K562 (cell line): ENCODE results near the gene PACSIN1. TPM values are rescaled to one million over a fixed set of nuclear protein-coding genes. Genes with fewer than 3 reads are reported as not detected.

Experiments
- ATAC-seq: fragments of 200-7000 bp; cut with Tn5 transposase; 3 replicates; pipeline ENCODE4 v1.9.1; 2020; ENCODE audit warnings: moderate library complexity
- BruUV-seq: library from RNA; stranded (reverse); fragments of 400-500 nt; replicated peaks from 2 replicates; lab custom pipeline; 2021; lab: Mats Ljungman, UMichigan
- CTCF ChIA-PET: fragments of 300-600 bp; formaldehyde crosslinking; extraction: SDS; loops from one replicate; lab custom pipeline; 2021; ENCODE audit warnings: low intra/inter-chr PET ratio; lab: Yijun Ruan, JAX
- POLR2A ChIA-PET: fragments of 300-600, 350-650 bp; sonication (Branson Sonifier 250); formaldehyde crosslinking; extraction: SDS; loops from one replicate; lab custom pipeline; 2021; ENCODE audit warnings: antibody characterized with exemption, inconsistent platforms; lab: Yijun Ruan, JAX
- DNase-seq, 4 experiments: peaks; one replicate each; pipeline versions ENCODE4 v3.0.0 to v3.0.0-alpha.2; 2011 to 2018; ENCODE audit warnings: low spot score in 3 of 4, mixed read lengths in 3 of 4; ENCODE audit errors: extremely low read depth in 1 of 4
- FAIRE-seq: peaks from 2 replicates; lab custom pipeline; 2011; peaks lifted over from hg19 to GRCh38; lab: Jason Lieb, UNC
- H2AFZ ChIP-seq: 2 replicates; pipeline ENCODE4 v1.6.0; 2011; ENCODE audit warnings: low read depth, low read length, control low read depth, inconsistent platforms
- H3K27ac ChIP-seq: fragments of 200-600 bp; 3 replicates; pipeline ENCODE4 v1.8.0; 2011; ENCODE audit warnings: low read depth, mild to moderate bottlenecking, control low read depth, inconsistent platforms, low read length, moderate library complexity, mixed read lengths; ENCODE audit errors: extremely low read depth
- H3K27me3 ChIP-seq, 2 experiments: fragments of 300-600 bp in 1 of 2; 2 replicates in 1 of 2; 3 replicates in 1 of 2; pipeline versions ENCODE4 v1.6.0 to v1.8.0; 2011; ENCODE audit warnings: inconsistent platforms in 2 of 2, low read length in 2 of 2, mild to moderate bottlenecking in 1 of 2, mixed read lengths in 1 of 2, moderate library complexity in 1 of 2; ENCODE audit not compliant: control insufficient read depth in 2 of 2, insufficient read depth in 2 of 2
- H3K36me3 ChIP-seq: fragments of 300-600 bp; 3 replicates; pipeline ENCODE4 v1.8.0; 2011; ENCODE audit warnings: mild to moderate bottlenecking, low read length, inconsistent platforms; ENCODE audit not compliant: control insufficient read depth, insufficient read depth
- H3K4me1 ChIP-seq, 2 experiments: fragments of 200-600 bp in 1 of 2; replicated peaks in 1 of 2; 2 replicates in 1 of 2; 3 replicates in 1 of 2; pipeline versions ENCODE4 v1.5.1 to v1.8.0; 2011; ENCODE audit warnings: inconsistent platforms in 2 of 2, low read length in 2 of 2, mild to moderate bottlenecking in 1 of 2, mixed read lengths in 1 of 2, moderate library complexity in 1 of 2; ENCODE audit not compliant: control insufficient read depth in 2 of 2, insufficient read depth in 2 of 2
- H3K4me2 ChIP-seq: 2 replicates; pipeline ENCODE4 v1.6.1; 2011; ENCODE audit warnings: low read length, control low read depth, inconsistent platforms, mixed read lengths; ENCODE audit not compliant: insufficient read depth
- H3K4me3 ChIP-seq: fragments of 200-600 bp; sonication (generic), shearing (Covaris generic); 2 replicates; pipeline ENCODE4 v1.5.1; 2016; ENCODE audit warnings: control low read depth, inconsistent platforms
- H3K79me2 ChIP-seq: fragments of 200-600 bp; 3 replicates; pipeline ENCODE4 v1.8.0; 2011; ENCODE audit warnings: low read length, inconsistent platforms; ENCODE audit not compliant: control insufficient read depth, insufficient read depth
- H3K9ac ChIP-seq, 2 experiments: 2 replicates each; pipeline versions ENCODE4 v1.6.0 to v1.6.1; 2011; ENCODE audit warnings: low read depth in 2 of 2, low read length in 2 of 2, control low read depth in 1 of 2, inconsistent platforms in 1 of 2, mild to moderate bottlenecking in 1 of 2, mixed read lengths in 1 of 2; ENCODE audit not compliant: insufficient read depth in 1 of 2
- H3K9me1 ChIP-seq: one replicate; pipeline ENCODE4 v1.6.0; 2011; ENCODE audit warnings: inconsistent platforms, mild to moderate bottlenecking, low read length, moderate library complexity; ENCODE audit not compliant: control insufficient read depth, insufficient read depth
- H3K9me3 ChIP-seq: replicated peaks from 2 replicates; pipeline ENCODE4 v1.5.1; 2011; ENCODE audit warnings: low read depth, low read length, inconsistent platforms; ENCODE audit not compliant: control insufficient read depth, insufficient read depth
- H4K20me1 ChIP-seq: replicated peaks from 2 replicates; pipeline ENCODE4 v1.6.1; 2011; ENCODE audit warnings: low read length, inconsistent platforms, mixed read lengths; ENCODE audit not compliant: control insufficient read depth, insufficient read depth
- ATF1 ChIP-seq, 2 experiments: fragments of 450-650 bp in 1 of 2; IDR thresholded peaks; 2 replicates each; pipeline ENCODE4 v1.6.1; 2016; ENCODE audit warnings: missing compliant biosample characterization in 1 of 2, missing genetic modification characterization in 1 of 2
- CBX3 ChIP-seq, 2 experiments: IDR thresholded peaks; 1 replicate in 1 of 2; 2 replicates in 1 of 2; pipeline ENCODE4 v1.6.1; 2012; ENCODE audit warnings: inconsistent platforms in 2 of 2, low read length in 2 of 2, borderline replicate concordance in 1 of 2, control low read depth in 1 of 2
- ETV5 ChIP-seq: sonication (generic); formaldehyde crosslinking; IDR thresholded peaks from 2 replicates; pipeline ENCODE4 v1.4.0; 2020; ENCODE audit warnings: low read depth, mild to moderate bottlenecking, missing genetic modification reagents
- GABPA ChIP-seq: fragments of 200-800 bp; sonication (Bioruptor generic); conservative IDR thresholded peaks from 2 replicates; pipeline ENCODE4 v1.6.1; 2016; ENCODE audit warnings: low read depth, missing genetic modification characterization, missing compliant biosample characterization
- HDAC1 ChIP-seq, 2 experiments: fragments of 450-650 bp; IDR thresholded peaks; 2 replicates each; pipeline ENCODE4 v1.6.1; 2016 to 2017; ENCODE audit warnings: inconsistent platforms in 1 of 2, mild to moderate bottlenecking in 1 of 2, moderate library complexity in 1 of 2
- HOXB6 ChIP-seq: fragments of 250-450 bp; sonication (Bioruptor Pico); IDR thresholded peaks from 2 replicates; pipeline ENCODE4 v1.5.1; 2022; ENCODE audit warnings: mild to moderate bottlenecking, borderline replicate concordance
- IRF9 ChIP-seq: fragments of 450-650 bp; IDR thresholded peaks from 2 replicates; pipeline ENCODE4 v1.6.1; 2016; ENCODE audit warnings: missing biosample characterization, missing genetic modification characterization
- NR2C1 ChIP-seq, 2 experiments: fragments of 450-650 bp; IDR thresholded peaks; 2 replicates each; pipeline ENCODE4 v1.6.1; 2017; ENCODE audit warnings: mild to moderate bottlenecking in 2 of 2, antibody characterized with exemption in 1 of 2, inconsistent platforms in 1 of 2, missing compliant biosample characterization in 1 of 2, missing genetic modification characterization in 1 of 2
- RBM25 ChIP-seq: fragments of 200-400 bp; formaldehyde crosslinking; IDR thresholded peaks from 2 replicates; pipeline ENCODE4 v1.6.1; 2018; ENCODE audit warnings: low read length, low read depth, moderate library complexity; ENCODE audit not compliant: severe bottlenecking
- SMARCA4 ChIP-seq: fragments of 450-650 bp; IDR thresholded peaks from 2 replicates; pipeline ENCODE4 v1.6.1; 2016
- ZFP36 ChIP-seq: fragments of 150-350 bp; IDR thresholded peaks from 2 replicates; pipeline ENCODE4 v1.6.1; 2018; ENCODE audit warnings: low read length, low read depth; ENCODE audit not compliant: partially characterized antibody
- ZFX ChIP-seq: sonication (generic); formaldehyde crosslinking; IDR thresholded peaks from 2 replicates; pipeline ENCODE4 v1.8.0; 2022; ENCODE audit warnings: mild to moderate bottlenecking, missing genetic modification reagents, moderate library complexity
- ZKSCAN8 ChIP-seq: fragments of 200-800 bp; sonication (Bioruptor generic); IDR thresholded peaks from 2 replicates; pipeline ENCODE4 v1.6.1; 2016; ENCODE audit warnings: missing genetic modification characterization, missing compliant biosample characterization
- ZNF24 ChIP-seq: fragments of 450-650 bp; IDR thresholded peaks from 2 replicates; pipeline ENCODE4 v1.6.1; 2016
- WGBS: fragments of 100-300 bp; shearing (Covaris generic); methylation state at CpG from one replicate; pipeline ENCODE4 v1.1.6; 2016; ENCODE audit warnings: low coverage, mixed read lengths; ENCODE audit not compliant: insufficient coverage; ENCODE audit errors: missing lambda C conversion rate; 5-methylcytosine and 5-hydroxymethylcytosine counted together
- in situ Hi-C: fragments of 300-500 bp; cut with MboI; formaldehyde crosslinking; loops from 4 replicates; pipeline ENCODE4 v1.15.0; 2018; ENCODE audit warnings: inconsistent platforms, mixed read lengths
- intact Hi-C: fragments of 100-400 bp; cut with micrococcal nuclease; formaldehyde crosslinking; loops from 2 replicates; pipeline ENCODE4 v1.14.2; 2022
- polyA plus RNA-seq, 8 experiments: library from polyadenylated mRNA; depleted of rRNA in 4 of 8; stranded (reverse) in 5 of 8; unstranded in 3 of 8; fragments of >200 nt; fragmentation: Nextera tagmentation in 2 of 8; fragmentation: Illumina TruSeq in 1 of 8; extraction: Ambion mirVana in 2 of 8; extraction: Trizol in 1 of 8; gene quantifications; 2 replicates each; pipeline versions ENCODE4 v1.2.1 to v1.2.3, GENCODE V29; 2011 to 2014; ENCODE audit warnings: inconsistent platforms in 1 of 8, missing spikeins in 1 of 8
- total RNA-seq, 7 experiments: library from RNA; depleted of rRNA in 6 of 7; stranded (reverse); fragments of >200 nt in 6 of 7; fragmentation: Illumina TruSeq in 2 of 7; extraction: Trizol in 2 of 7; gene quantifications; 2 replicates each; pipeline versions ENCODE4 v1.2.1 to v1.2.3, GENCODE V29; 2011 to 2021; ENCODE audit warnings: low replicate concordance in 1 of 7
- TF ChIP-seq, protein P1 (sequence below): sonication (generic); formaldehyde crosslinking; IDR thresholded peaks from 2 replicates; pipeline ENCODE4 v1.8.0; 2022; ENCODE audit warnings: mild to moderate bottlenecking, missing genetic modification reagents

PACSIN1 gene
- total and polyA plus RNA-seq, 9 of the 15 experiments (the other 6 are each of a cell fraction or from before 2014, with no cell fraction given) = 0.01 to 1.7 (median 0.45) TPM

DNA sequence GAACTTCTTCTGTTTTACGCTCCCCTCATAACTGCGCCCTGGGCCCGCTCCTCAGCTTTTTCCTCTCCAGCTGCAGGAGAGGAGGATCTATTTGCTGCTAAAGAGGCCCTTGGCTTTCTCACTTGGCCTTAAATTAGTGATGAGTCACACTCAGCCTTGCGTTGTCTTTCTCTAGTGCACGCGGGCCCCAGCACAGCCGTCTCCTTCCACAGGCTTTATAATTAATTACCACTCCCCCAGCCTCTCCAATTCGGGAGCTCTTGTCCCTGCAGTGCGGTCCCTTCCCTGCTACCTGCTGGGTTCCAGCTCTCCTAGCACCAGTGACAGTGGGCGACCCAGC is 25.2 kb downstream of the PACSIN1 start (continued):
- TF ChIP-seq ATF1 (CRISPR knock-in tag; IDR thresholded peaks at IDR 0.05) (no peak), ATF1 (tag; IDR thresholded peaks at IDR 0.05) (peak; percentile 49), ETV5 (CRISPR knock-in tag) (no peak), NR2C1 (IDR thresholded peaks at IDR 0.05) (no peak), NR2C1 (tag; IDR thresholded peaks at IDR 0.05) (no peak), SMARCA4 (peak; percentile 65; the same call in 1 of the 2 replicates), ZNF24 (no peak)
- TF ChIP-seq, protein P1, sequence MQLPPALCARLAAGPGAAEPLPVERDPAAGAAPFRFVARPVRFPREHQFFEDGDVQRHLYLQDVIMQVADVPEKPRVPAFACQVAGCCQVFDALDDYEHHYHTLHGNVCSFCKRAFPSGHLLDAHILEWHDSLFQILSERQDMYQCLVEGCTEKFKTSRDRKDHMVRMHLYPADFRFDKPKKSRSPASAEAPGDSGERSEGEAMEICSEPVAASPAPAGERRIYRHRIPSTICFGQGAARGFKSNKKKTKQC (CRISPR knock-in tag) = peak; percentile 88

DNA sequence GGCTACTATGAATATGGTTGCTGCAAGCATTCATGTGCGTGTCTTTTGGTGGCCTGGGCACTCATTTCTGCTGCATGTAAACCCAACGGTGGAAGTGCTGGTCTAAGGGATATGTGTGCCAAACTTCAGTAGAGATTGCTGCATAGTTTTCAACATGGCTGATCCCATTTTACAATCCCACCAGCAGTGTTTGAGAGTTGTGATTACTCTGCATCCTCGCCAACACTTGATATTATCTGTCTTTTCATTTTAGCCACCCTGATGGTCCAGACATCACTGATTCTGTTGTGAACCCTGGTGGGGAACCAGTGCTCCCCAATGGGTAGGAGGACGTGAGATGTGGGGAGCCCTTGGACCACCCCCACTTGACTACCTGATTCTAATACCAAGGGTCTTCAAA is 27.5 kb downstream of the PACSIN1 start:
- no peak overlapping the region for H3K9ac ChIP-seq
- CTCF ChIA-PET = no interaction called here
- H2AFZ ChIP-seq = no peak overlapping the region
- in situ Hi-C loops = no loop called here
- no peak overlapping the region for H3K4me2 ChIP-seq
- no peaks in the 10 kb centered on the region for H3K36me3 ChIP-seq
- H3K9me3 ChIP-seq = no peaks in the 10 kb centered on the region
- TF ChIP-seq ZFP36 (peak; percentile 46), CBX3 (IDR thresholded peaks at IDR 0.05; ENCODE audit: borderline replicate concordance in 1 of 2, low read length in 2 of 2) (peak in 1 of 2 experiments; percentile 56; a peak in 1 of 3 replicates), ZKSCAN8 (no peak), ZFX (CRISPR knock-in tag) (no peak), HDAC1 (IDR thresholded peaks at IDR 0.05) (no peak), IRF9 (no peak), RBM25 (peak; percentile 68), HOXB6 (CRISPR knock-in tag) (no peak), GABPA (tag) (no peak)
- TF ChIP-seq, all 486 proteins: peak for 3
- POLR2A ChIA-PET = interaction anchor here (1.0 to 1.4 kb wide), 3 partner anchors 15 to 32 kb away, joined by 3 to 4 read pairs (median 3); no protein-coding TSS in a partner anchor
- Histone ChIP-seq H3K9me1 (no peaks in the 10 kb centered on the region), H3K4me1 (peaks cover 11 to 12% of the 10 kb centered on the region in 2 experiments; a peak in 4 of 5 replicates), H4K20me1 (no peaks in the 10 kb centered on the region), H3K27me3 (no peaks in the 10 kb centered on the region), H3K27ac (no peak overlapping the region), H3K79me2 (no peaks in the 10 kb centered on the region), H3K4me3 (no peak overlapping the region)
- intact Hi-C loops = no loop called here
- WGBS = 31% methylated on average over 4 of the region's 4 CpGs
- no TSS peak for BruUV-seq
- FAIRE-seq (no peak), DNase-seq (no peak), ATAC-seq (no peak)
